Activated B cell treated with CpG ODN at 0.5 μM for 24 hours (primary cell): ENCODE measurements around the gene NRXN2. TPM values are rescaled to one million over a fixed set of nuclear protein-coding genes. Genes with fewer than 3 reads are reported as not detected.

Source experiments
- ATAC-seq: fragments of 200-7000 bp; cut with Tn5 transposase; one replicate; pipeline ENCODE4 v1.10.0; 2021; ENCODE audit warnings: low read depth, mild to moderate bottlenecking, moderate library complexity
- CTCF ChIA-PET: fragments of 350-600 bp; sonication (Branson Sonifier 250); formaldehyde crosslinking; loops from one replicate; lab custom pipeline; 2021; ENCODE audit warnings: antibody characterized with exemption; lab: Charles Lee
- POLR2A ChIA-PET: fragments of 350-600 bp; sonication (Branson Sonifier 250); formaldehyde crosslinking; loops from one replicate; lab custom pipeline; 2021; ENCODE audit warnings: antibody characterized with exemption; lab: Charles Lee
- DNase-seq: peaks from one replicate; pipeline ENCODE4 v3.0.0; 2022
- H3K27ac Mint-ChIP-seq: one replicate; pipeline ENCODE4 v1.8.0; 2020; ENCODE audit warnings: mixed read lengths
- H3K27me3 Mint-ChIP-seq: one replicate; pipeline ENCODE4 v1.8.0; 2021; ENCODE audit warnings: mixed read lengths
- H3K36me3 Mint-ChIP-seq: one replicate; pipeline ENCODE4 v1.8.0; 2021; ENCODE audit warnings: low read depth, mixed read lengths
- H3K4me1 Mint-ChIP-seq: one replicate; pipeline ENCODE4 v1.8.0; 2021; ENCODE audit warnings: mixed read lengths
- H3K4me3 Mint-ChIP-seq: one replicate; pipeline ENCODE4 v1.8.0; 2020; ENCODE audit warnings: mild to moderate bottlenecking, mixed read lengths
- H3K9me3 Mint-ChIP-seq: one replicate; pipeline ENCODE4 v1.8.0; 2020; ENCODE audit warnings: mixed read lengths
- CTCF ChIP-seq: fragments of 200-600 bp; IDR thresholded peaks from one replicate; pipeline ENCODE4 v1.8.0; 2022; ENCODE audit warnings: antibody characterized with exemption, mild to moderate bottlenecking
- intact Hi-C: fragments of 100-400 bp; cut with micrococcal nuclease; formaldehyde crosslinking; loops from one replicate; pipeline ENCODE4 v1.15.1; 2024
- total RNA-seq: library from RNA; stranded (reverse); gene quantifications from 2 replicates; pipeline ENCODE4 v1.2.3, GENCODE V29; 2022

The NRXN2 gene
- total RNA-seq, 1 donor from 2014 or later, result 0.73 TPM

GRCh38 chr11:64687643-64688533 is 35.1 kb downstream of the NRXN2 start:
- ChIA-PET CTCF (interaction anchor here (0.7 to 3.0 kb wide), 27 partner anchors 8 to 434 kb away, joined by 3 to 49 read pairs (median 6); partner anchors contain the start of genes FAU, MAP4K2, MRPL49 and NRXN2), POLR2A (interaction anchor here (0.6 to 2.7 kb wide), 14 partner anchors 13 to 522 kb away, joined by 3 to 42 read pairs (median 4); partner anchors contain the start of genes NRXN2, RASGRP2, SF1 and ZNHIT2)
- no peak for DNase-seq
- intact Hi-C loops, result loop anchor here (1.0 to 5.0 kb wide), 8 partner anchors 17 to 429 kb away; partner anchors contain the start of genes NRXN2, SF1 and ZNHIT2
- Mint-ChIP-seq H3K9me3 (no peaks in the 10 kb centered on the region), H3K27me3 (peaks cover 13% of the 10 kb centered on the region), H3K4me1 (peaks cover 19% of the 10 kb centered on the region), H3K27ac (peak overlapping the region; percentile 82), H3K4me3 (peak overlapping the region; percentile 82), H3K36me3 (no peaks in the 10 kb centered on the region)
- no peak for TF ChIP-seq CTCF
- ATAC-seq, result no peak

GRCh38 chr11:64687204-64687603 is 35.8 kb downstream of the NRXN2 start:
- ATAC-seq (no peak), DNase-seq (no peak)
- Mint-ChIP-seq H3K27ac (no peak overlapping the region), H3K36me3 (no peaks in the 10 kb centered on the region), H3K27me3 (peaks cover 7% of the 10 kb centered on the region), H3K4me1 (peaks cover 16% of the 10 kb centered on the region), H3K4me3 (no peak overlapping the region), H3K9me3 (no peaks in the 10 kb centered on the region)
- intact Hi-C loops, result loop anchor here (5.0 kb wide), 1 partner anchor 35 kb away; no protein-coding TSS in a partner anchor
- TF ChIP-seq CTCF, result no peak
- CTCF ChIA-PET, result no interaction called here
- POLR2A ChIA-PET, result no interaction called here

GRCh38 chr11:64686466-64687170 is 36.4 kb downstream of the NRXN2 start:
- intact Hi-C loops, result loop anchor here (5.0 kb wide), 1 partner anchor 34 kb away; no protein-coding TSS in a partner anchor
- no peaks in the 10 kb centered on the region for H3K36me3 Mint-ChIP-seq
- TF ChIP-seq CTCF, result no peak
- ATAC-seq (no peak), DNase-seq (no peak)
- H3K9me3 Mint-ChIP-seq, result no peaks in the 10 kb centered on the region
- CTCF ChIA-PET, result interaction anchor here (1.0 kb wide), 1 partner anchor 56 kb away, joined by 4 read pairs; no protein-coding TSS in a partner anchor
- no peak overlapping the region for H3K4me3 Mint-ChIP-seq
- H3K27me3 Mint-ChIP-seq, result peaks cover 2% of the 10 kb centered on the region
- H3K4me1 Mint-ChIP-seq, result peaks cover 16% of the 10 kb centered on the region
- POLR2A ChIA-PET, result no interaction called here
- no peak overlapping the region for H3K27ac Mint-ChIP-seq

- H3K36me3 Mint-ChIP-seq, result no peaks in the 10 kb centered on the region
- intact Hi-C loops, result loop anchor here (5.0 kb wide), 1 partner anchor 33 kb away; no protein-coding TSS in a partner anchor
- no peak overlapping the region for H3K27ac Mint-ChIP-seq
- H3K9me3 Mint-ChIP-seq, result no peaks in the 10 kb centered on the region
- H3K4me3 Mint-ChIP-seq, result no peak overlapping the region
- POLR2A ChIA-PET, result interaction anchor here (0.5 kb wide), 1 partner anchor 410 kb away, joined by 3 read pairs; no protein-coding TSS in a partner anchor
- ATAC-seq, result no peak
- H3K4me1 Mint-ChIP-seq, result peaks cover 16% of the 10 kb centered on the region
- no peak for DNase-seq
- TF ChIP-seq CTCF, result no peak
- CTCF ChIA-PET, result no interaction called here
- peaks cover 4% of the 10 kb centered on the region for H3K27me3 Mint-ChIP-seq
These were observed 37.5 kb downstream of the NRXN2 start for GRCh38 chr11:64685536-64685935.
